H1 (cell line): ENCODE results near the gene PRRT4. TPM values are rescaled to one million over a fixed set of nuclear protein-coding genes. Genes with fewer than 3 reads are reported as not detected.

ENCODE experiments used
- CTCF ChIA-PET: fragments of 300-600 bp; sonication (Branson Sonifier 250); formaldehyde crosslinking; loops from one replicate; lab custom pipeline; 2021; ENCODE audit not compliant: partially characterized antibody; lab: Charles Lee
- POLR2A ChIA-PET: fragments of 300-600 bp; sonication (Branson Sonifier 250); formaldehyde crosslinking; loops from one replicate; lab custom pipeline; 2021; ENCODE audit warnings: inconsistent platforms; ENCODE audit not compliant: partially characterized antibody; lab: Charles Lee
- DNase-seq, 2 experiments: peaks; one replicate each; pipeline versions ENCODE4 v3.0.0 to v3.0.0-alpha.2; 2010 to 2022; ENCODE audit warnings: low spot score in 2 of 2, low read depth in 1 of 2, mixed read lengths in 1 of 2
- FAIRE-seq: peaks from 2 replicates; lab custom pipeline; 2011; peaks lifted over from hg19 to GRCh38; lab: Jason Lieb, UNC
- H2AFZ ChIP-seq: 2 replicates; pipeline ENCODE4 v1.8.1; 2012; ENCODE audit warnings: low read length, inconsistent platforms
- H2AK5ac ChIP-seq: 2 replicates; pipeline ENCODE4 v1.6.1; 2013; ENCODE audit warnings: low read depth, low read length
- H2BK120ac ChIP-seq: replicated peaks from 2 replicates; pipeline ENCODE3; 2013; ENCODE audit warnings: low read depth, low read length, inconsistent platforms
- H2BK12ac ChIP-seq: 2 replicates; pipeline ENCODE4 v1.6.1; 2013; ENCODE audit warnings: low read depth, low read length
- H2BK15ac ChIP-seq: 2 replicates; pipeline ENCODE4 v1.6.1; 2013; ENCODE audit warnings: low read length
- H2BK20ac ChIP-seq: 2 replicates; pipeline ENCODE4 v1.6.1; 2013; ENCODE audit warnings: low read length
- H2BK5ac ChIP-seq: 2 replicates; pipeline ENCODE4 v1.6.1; 2013; ENCODE audit warnings: low read depth, low read length
- H3K14ac ChIP-seq: 2 replicates; pipeline ENCODE4 v1.6.1; 2013; ENCODE audit warnings: inconsistent platforms; ENCODE audit not compliant: insufficient read length
- H3K18ac ChIP-seq: 2 replicates; pipeline ENCODE4 v1.6.1; 2013; ENCODE audit warnings: low read length; ENCODE audit errors: extremely low read depth
- H3K23ac ChIP-seq: 2 replicates; pipeline ENCODE4 v1.6.1; 2013; ENCODE audit warnings: inconsistent platforms; ENCODE audit not compliant: insufficient read length
- H3K23me2 ChIP-seq: 2 replicates; pipeline ENCODE4 v1.6.1; 2013; ENCODE audit warnings: low read depth, low read length
- H3K27ac ChIP-seq: 2 replicates; pipeline ENCODE4 v1.6.1; 2011; ENCODE audit warnings: low read depth, low read length, inconsistent platforms
- H3K27me3 ChIP-seq, 4 experiments: replicated peaks in 1 of 4; 1 replicate in 1 of 4; 2 replicates in 3 of 4; pipeline versions ENCODE4 v1.6.1 to v1.8.1; 2011 to 2013; ENCODE audit warnings: low read length in 3 of 4, mild to moderate bottlenecking in 3 of 4, inconsistent platforms in 2 of 4, mixed read lengths in 2 of 4, moderate library complexity in 1 of 4; ENCODE audit not compliant: control insufficient read depth in 3 of 4, insufficient read depth in 3 of 4; ENCODE audit errors: extremely low read depth in 1 of 4
- H3K36me3 ChIP-seq, 4 experiments: 2 replicates each; pipeline versions ENCODE4 v1.6.1 to v1.8.1; 2011 to 2013; ENCODE audit warnings: mild to moderate bottlenecking in 4 of 4, low read length in 3 of 4, moderate library complexity in 2 of 4, control low read depth in 1 of 4, inconsistent platforms in 1 of 4; ENCODE audit not compliant: insufficient read depth in 4 of 4, control insufficient read depth in 2 of 4
- H3K4ac ChIP-seq: replicated peaks from 2 replicates; pipeline ENCODE3; 2013; ENCODE audit warnings: low read length, low read depth, mixed read lengths, inconsistent platforms; ENCODE audit not compliant: insufficient read length
- H3K4me1 ChIP-seq, 4 experiments: replicated peaks in 1 of 4; 1 replicate in 1 of 4; 2 replicates in 3 of 4; pipeline versions ENCODE4 v1.6.1 to v1.8.1; 2011 to 2013; ENCODE audit warnings: low read length in 3 of 4, inconsistent platforms in 2 of 4, mixed read lengths in 1 of 4; ENCODE audit not compliant: insufficient read depth in 4 of 4, control insufficient read depth in 3 of 4
- H3K4me2 ChIP-seq, 2 experiments: 2 replicates each; pipeline versions ENCODE4 v1.6.1 to v1.8.1; 2011 to 2013; ENCODE audit warnings: low read depth in 2 of 2, low read length in 2 of 2, control low read depth in 1 of 2, inconsistent platforms in 1 of 2, mild to moderate bottlenecking in 1 of 2; ENCODE audit not compliant: insufficient read depth in 1 of 2
- H3K4me3 ChIP-seq, 4 experiments: fragments of 200-600, 300-600 bp in 1 of 4; sonication (generic), shearing (Covaris generic), sonication (Bioruptor Twin) in 1 of 4; 2 replicates each; pipeline versions ENCODE4 v1.5.1 to v1.8.1; 2011 to 2016; ENCODE audit warnings: low read length in 4 of 4, low read depth in 3 of 4, control low read depth in 2 of 4, inconsistent platforms in 2 of 4, mild to moderate bottlenecking in 2 of 4, mixed read lengths in 1 of 4, moderate library complexity in 1 of 4; ENCODE audit not compliant: insufficient read depth in 2 of 4; ENCODE audit errors: extremely low read depth in 1 of 4
- H3K56ac ChIP-seq: replicated peaks from 2 replicates; pipeline ENCODE3; 2013; ENCODE audit warnings: low read depth, mild to moderate bottlenecking, mixed read lengths, low read length, inconsistent platforms; ENCODE audit not compliant: insufficient read length
- H3K79me1 ChIP-seq: 2 replicates; pipeline ENCODE4 v1.6.1; 2013; ENCODE audit warnings: low read depth, low read length, control low read depth
- H3K79me2 ChIP-seq, 2 experiments: 2 replicates each; pipeline versions ENCODE4 v1.6.1 to v1.8.1; 2012 to 2013; ENCODE audit warnings: low read length in 2 of 2, mild to moderate bottlenecking in 2 of 2, inconsistent platforms in 1 of 2; ENCODE audit not compliant: insufficient read depth in 2 of 2, control insufficient read depth in 1 of 2
- H3K9ac ChIP-seq, 4 experiments: replicated peaks in 1 of 4; 1 replicate in 1 of 4; 2 replicates in 3 of 4; pipeline versions ENCODE4 v1.6.1 to v1.8.1; 2011 to 2013; ENCODE audit warnings: low read depth in 3 of 4, low read length in 3 of 4, control low read depth in 2 of 4, mild to moderate bottlenecking in 2 of 4, moderate library complexity in 2 of 4, inconsistent platforms in 1 of 4; ENCODE audit errors: extremely low read depth in 1 of 4
- H3K9me3 ChIP-seq, 2 experiments: 2 replicates each; pipeline versions ENCODE4 v1.6.1 to v1.8.1; 2012 to 2013; ENCODE audit warnings: mild to moderate bottlenecking in 2 of 2, moderate library complexity in 2 of 2, control low read depth in 1 of 2, inconsistent platforms in 1 of 2, low read depth in 1 of 2, low read length in 1 of 2, mixed read lengths in 1 of 2; ENCODE audit not compliant: insufficient read depth in 2 of 2
- H4K20me1 ChIP-seq, 2 experiments: replicated peaks in 1 of 2; 2 replicates each; pipeline versions ENCODE3 to v1.8.1; 2011 to 2013; ENCODE audit warnings: inconsistent platforms in 2 of 2, low read length in 2 of 2, mild to moderate bottlenecking in 1 of 2; ENCODE audit not compliant: insufficient read depth in 2 of 2, control insufficient read depth in 1 of 2
- H4K5ac ChIP-seq: 2 replicates; pipeline ENCODE4 v1.6.1; 2013; ENCODE audit warnings: low read length, low read depth, mixed read lengths, inconsistent platforms; ENCODE audit not compliant: insufficient read length
- H4K8ac ChIP-seq: 2 replicates; pipeline ENCODE4 v1.8.0; 2013; ENCODE audit warnings: mild to moderate bottlenecking, moderate library complexity, low read length, inconsistent platforms; ENCODE audit not compliant: insufficient read depth; ENCODE audit errors: extremely low read depth
- H4K91ac ChIP-seq: replicated peaks from 2 replicates; pipeline ENCODE3; 2013; ENCODE audit warnings: low read length, mixed read lengths, inconsistent platforms; ENCODE audit not compliant: insufficient read length
- BACH1 ChIP-seq: IDR thresholded peaks from 2 replicates; pipeline ENCODE4 v1.6.1; 2012; ENCODE audit warnings: low read length, improper control_type of control experiment
- CBX8 ChIP-seq: fragments of 300-800, 300-1000 bp; sonication (generic); IDR thresholded peaks from 2 replicates; pipeline ENCODE4 v1.7.1; 2016; ENCODE audit warnings: low read depth, low read length, borderline replicate concordance
- CREB1 ChIP-seq: IDR thresholded peaks from 2 replicates; pipeline ENCODE4 v1.6.1; 2012; ENCODE audit warnings: inconsistent platforms
- MAFK ChIP-seq: IDR thresholded peaks from 2 replicates; pipeline ENCODE4 v1.6.1; 2012; ENCODE audit warnings: low read depth, mild to moderate bottlenecking, improper control_type of control experiment, low read length
- PHF8 ChIP-seq: fragments of 200-600 bp; sonication (generic); conservative IDR thresholded peaks from 2 replicates; pipeline ENCODE4 v1.7.1; 2012; ENCODE audit warnings: low read depth, mild to moderate bottlenecking, inconsistent platforms, low read length, moderate library complexity
- SRF ChIP-seq: IDR thresholded peaks from 2 replicates; pipeline ENCODE4 v1.6.1; 2011; ENCODE audit warnings: mild to moderate bottlenecking, low read depth, low read length, moderate library complexity
- TBP ChIP-seq: IDR thresholded peaks from 2 replicates; pipeline ENCODE4 v1.6.1; 2011; ENCODE audit warnings: low read depth, low read length, improper control_type of control experiment
- TCF12 ChIP-seq: IDR thresholded peaks from 2 replicates; pipeline ENCODE4 v1.6.1; 2011; ENCODE audit warnings: low read depth, mild to moderate bottlenecking, low read length
- ZNF274 ChIP-seq: IDR thresholded peaks from 2 replicates; pipeline ENCODE4 v1.7.0; 2012; ENCODE audit warnings: low read length, borderline replicate concordance; ENCODE audit errors: extremely low read depth
- whole genome bisulfite sequencing, 2 experiments: shearing (Covaris generic) in 1 of 2; methylation state at CpG; one replicate each; pipeline versions ENCODE4 v1.1.6 to v1.1.7; 2013 to 2015; ENCODE audit warnings: low lambda C conversion rate in 2 of 2, mixed read lengths in 2 of 2, inconsistent platforms in 1 of 2, low coverage in 1 of 2, missing lambda C conversion rate in 1 of 2; ENCODE audit not compliant: insufficient replicate concordance in 2 of 2, insufficient coverage in 1 of 2, insufficient read length in 1 of 2; ENCODE audit errors: extremely low coverage in 1 of 2, missing lambda C conversion rate in 1 of 2; 5-methylcytosine and 5-hydroxymethylcytosine counted together
- polyA plus RNA-seq, 7 experiments: library from polyadenylated mRNA; depleted of rRNA in 3 of 7; stranded (reverse) in 5 of 7; unstranded in 2 of 7; fragments of >200 nt in 5 of 7; fragments of 200-250 nt in 2 of 7; gene quantifications; 1 replicate in 5 of 7; 2 replicates in 1 of 7; 4 replicates in 1 of 7; pipeline versions ENCODE4 v1.2.1 to v1.2.3, GENCODE V29; 2011 to 2013; ENCODE audit warnings: missing spikeins in 2 of 7, mixed read lengths in 2 of 7
- total RNA-seq: library from RNA; stranded (reverse); fragmentation: NEBNext Ultra II Directional; extraction: Animal tissue kit (Norgen Biotek cat#: 25700); gene quantifications from 2 replicates; pipeline ENCODE4 v1.2.1, GENCODE V29; 2021
- TF ChIP-seq, protein P1 (sequence below), 3 experiments: IDR thresholded peaks; 1 replicate in 2 of 3; 2 replicates in 1 of 3; pipeline versions ENCODE4 v1.5.1 to v1.6.1; 2011; ENCODE audit warnings: low read length in 3 of 3, mild to moderate bottlenecking in 3 of 3, inconsistent platforms in 2 of 3, low read depth in 1 of 3, moderate library complexity in 1 of 3; ENCODE audit not compliant: insufficient read depth in 1 of 3; ENCODE audit errors: control extremely low read depth in 1 of 3
- TF ChIP-seq, protein P2 (sequence below): IDR thresholded peaks from 2 replicates; pipeline ENCODE4 v1.6.1; 2011; ENCODE audit warnings: low read length, improper control_type of control experiment

PRRT4 gene
- total and polyA plus RNA-seq, 2 of the 8 experiments (the other 6 are each of a cell fraction or from before 2014, with no cell fraction given) = 0.34 to 1.0 TPM

DNA sequence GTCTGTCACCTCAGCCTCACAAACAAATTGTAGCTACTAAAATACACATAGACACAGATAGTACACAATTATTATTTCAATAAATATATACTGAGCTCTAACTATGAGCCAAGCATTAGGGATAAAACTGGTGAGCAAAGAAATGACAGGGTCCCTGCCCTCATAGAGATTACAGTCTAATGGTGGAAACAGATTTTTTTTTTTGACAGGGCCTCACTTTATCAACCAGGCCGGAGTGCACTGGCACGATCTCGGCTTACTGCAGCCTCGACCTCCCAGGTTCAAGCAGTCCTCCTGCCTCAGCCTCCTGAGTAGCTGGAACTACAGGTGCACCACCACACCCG lies 17.1 kb downstream of the PRRT4 start:
- H4K91ac ChIP-seq = no peak overlapping the region
- ChIA-PET CTCF (interaction anchor here (0.6 to 13.6 kb wide), 10 partner anchors 11 to 130 kb away, joined by 3 to 345 read pairs (median 4); no protein-coding TSS in a partner anchor), POLR2A (interaction anchor here (0.7 to 1.6 kb wide), 11 partner anchors 11 to 528 kb away, joined by 3 to 7 read pairs (median 4); no protein-coding TSS in a partner anchor)
- no peak overlapping the region for H2BK120ac ChIP-seq
- H3K27me3 ChIP-seq = peaks cover 5 to 13% (median 8%) of the 10 kb centered on the region in 4 experiments; a peak in 6 of 7 replicates
- peaks cover 6% of the 10 kb centered on the region for H3K79me1 ChIP-seq
- H3K9ac ChIP-seq = no peak overlapping the region
- H2AK5ac ChIP-seq = no peak overlapping the region
- FAIRE-seq (no peak), DNase-seq (no peak)
- no peak overlapping the region for H2BK5ac ChIP-seq
- H4K5ac ChIP-seq = no peak overlapping the region
- H3K79me2 ChIP-seq = peaks cover 18 to 34% of the 10 kb centered on the region in 2 experiments
- H2AFZ ChIP-seq = peak overlapping the region; percentile 90; the same call in 1 of the 2 replicates
- H3K18ac ChIP-seq = no peak overlapping the region
- no peaks in the 10 kb centered on the region for H3K9me3 ChIP-seq
- peaks cover 1 to 4% (median 3%) of the 10 kb centered on the region in 4 experiments; a peak in 4 of 8 replicates for H3K36me3 ChIP-seq
- 89% methylated on average over 5 of the region's 5 CpGs; no CpG with 5 or more reads in 1 of the 2 experiments for WGBS, 2 experiments
- no peak overlapping the region for H3K4me3 ChIP-seq
- peaks cover 0 to 5% (median 4%) of the 10 kb centered on the region in 4 experiments; a peak in 3 of 7 replicates for H3K4me1 ChIP-seq
- no peak overlapping the region for H3K4ac ChIP-seq
- no peak overlapping the region for H2BK15ac ChIP-seq
- H2BK20ac ChIP-seq = no peak overlapping the region
- H4K20me1 ChIP-seq = peaks cover 0 to 2% of the 10 kb centered on the region in 2 experiments
- no peak overlapping the region for H3K14ac ChIP-seq
- H3K23me2 ChIP-seq = peaks cover 4% of the 10 kb centered on the region; the same call in 1 of the 2 replicates
- H2BK12ac ChIP-seq = no peak overlapping the region
- H3K4me2 ChIP-seq = no peak overlapping the region; a peak in 1 of 4 replicates
- H3K23ac ChIP-seq = no peak overlapping the region
- H3K56ac ChIP-seq = no peak overlapping the region
- H3K27ac ChIP-seq = no peak overlapping the region
- H4K8ac ChIP-seq = no peak overlapping the region
- TF ChIP-seq, protein P1, sequence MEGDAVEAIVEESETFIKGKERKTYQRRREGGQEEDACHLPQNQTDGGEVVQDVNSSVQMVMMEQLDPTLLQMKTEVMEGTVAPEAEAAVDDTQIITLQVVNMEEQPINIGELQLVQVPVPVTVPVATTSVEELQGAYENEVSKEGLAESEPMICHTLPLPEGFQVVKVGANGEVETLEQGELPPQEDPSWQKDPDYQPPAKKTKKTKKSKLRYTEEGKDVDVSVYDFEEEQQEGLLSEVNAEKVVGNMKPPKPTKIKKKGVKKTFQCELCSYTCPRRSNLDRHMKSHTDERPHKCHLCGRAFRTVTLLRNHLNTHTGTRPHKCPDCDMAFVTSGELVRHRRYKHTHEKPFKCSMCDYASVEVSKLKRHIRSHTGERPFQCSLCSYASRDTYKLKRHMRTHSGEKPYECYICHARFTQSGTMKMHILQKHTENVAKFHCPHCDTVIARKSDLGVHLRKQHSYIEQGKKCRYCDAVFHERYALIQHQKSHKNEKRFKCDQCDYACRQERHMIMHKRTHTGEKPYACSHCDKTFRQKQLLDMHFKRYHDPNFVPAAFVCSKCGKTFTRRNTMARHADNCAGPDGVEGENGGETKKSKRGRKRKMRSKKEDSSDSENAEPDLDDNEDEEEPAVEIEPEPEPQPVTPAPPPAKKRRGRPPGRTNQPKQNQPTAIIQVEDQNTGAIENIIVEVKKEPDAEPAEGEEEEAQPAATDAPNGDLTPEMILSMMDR (IDR thresholded peaks at IDR 0.05; ENCODE audit: control extremely low read depth in 1 of 3, insufficient read depth in 1 of 3, low read depth in 1 of 3, low read length in 3 of 3) = no peak
- TF ChIP-seq BACH1 (no peak), MAFK (no peak), PHF8 (no peak), TBP (no peak), TCF12 (no peak), SRF (no peak), CREB1 (no peak), ZNF274 (no peak), CBX8 (no peak)
- TF ChIP-seq, protein P2, sequence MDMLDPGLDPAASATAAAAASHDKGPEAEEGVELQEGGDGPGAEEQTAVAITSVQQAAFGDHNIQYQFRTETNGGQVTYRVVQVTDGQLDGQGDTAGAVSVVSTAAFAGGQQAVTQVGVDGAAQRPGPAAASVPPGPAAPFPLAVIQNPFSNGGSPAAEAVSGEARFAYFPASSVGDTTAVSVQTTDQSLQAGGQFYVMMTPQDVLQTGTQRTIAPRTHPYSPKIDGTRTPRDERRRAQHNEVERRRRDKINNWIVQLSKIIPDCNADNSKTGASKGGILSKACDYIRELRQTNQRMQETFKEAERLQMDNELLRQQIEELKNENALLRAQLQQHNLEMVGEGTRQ = no peak
